GM21576 (cell line): ENCODE data around the gene BMAL1.

Source experiments
- ATAC-seq: cut with Tn5 transposase; IDR thresholded peaks from one replicate; pipeline ENCODE4 v1.9.1; 2021; ENCODE audit warnings: mild to moderate bottlenecking, moderate library complexity; ENCODE audit not compliant: unreplicated experiment

BMAL1 gene

DNA sequence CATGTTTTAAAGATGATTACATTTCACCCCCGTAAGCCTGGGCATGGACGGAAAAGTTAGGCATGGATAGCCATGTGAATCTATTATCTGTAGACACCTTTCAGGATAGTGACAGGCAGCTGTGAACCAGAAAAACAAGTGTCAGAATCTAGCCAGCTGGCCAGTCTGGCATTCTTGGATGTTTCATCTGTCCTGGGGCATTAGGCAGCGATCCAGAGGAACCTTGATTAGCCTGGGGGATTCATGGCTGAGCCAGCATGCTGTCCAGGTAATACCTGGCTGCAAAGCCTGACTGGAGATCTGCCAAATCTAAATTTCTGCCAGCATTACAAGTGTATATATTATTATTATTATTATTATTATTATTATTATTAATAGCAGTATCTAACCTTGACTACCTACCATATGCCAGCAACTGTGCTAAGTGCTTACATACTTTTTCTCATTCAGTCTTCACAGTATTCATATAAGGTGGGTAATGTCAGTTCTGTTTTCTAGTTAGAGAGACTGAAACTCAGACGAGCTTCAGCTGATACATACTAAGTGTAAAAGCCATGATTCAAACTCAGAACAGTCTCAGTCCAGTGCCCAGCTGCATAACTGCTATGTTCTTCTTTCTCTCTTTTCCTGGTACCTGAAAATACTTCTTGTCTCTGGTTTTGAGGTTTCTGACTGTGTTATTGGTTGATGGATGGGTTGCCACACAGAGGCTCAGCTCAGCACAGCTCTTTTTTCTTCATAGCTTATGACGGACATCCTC, 12.8 kb downstream of the BMAL1 start:
- ATAC-seq, result no peak

DNA sequence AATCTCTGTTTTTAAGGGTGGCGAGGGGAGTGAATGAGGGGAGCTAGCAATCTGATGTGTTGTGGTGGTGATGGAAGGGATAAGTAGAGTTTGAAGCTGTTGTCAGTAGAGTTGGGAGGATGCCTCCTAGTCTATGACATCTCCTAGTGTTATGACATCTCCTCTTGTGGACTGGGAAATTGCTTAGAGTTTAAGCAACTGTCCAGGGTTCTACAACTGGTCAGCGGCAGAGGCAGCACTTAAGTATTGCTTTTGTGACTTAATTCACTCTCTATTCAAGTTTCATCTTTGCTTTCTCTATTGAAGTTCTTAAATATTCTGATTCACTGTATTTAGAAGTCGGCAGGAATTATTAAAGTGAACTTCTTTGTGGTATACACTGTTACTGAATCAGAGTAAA, 13.8 kb downstream of the BMAL1 start:
- no peak for ATAC-seq

DNA sequence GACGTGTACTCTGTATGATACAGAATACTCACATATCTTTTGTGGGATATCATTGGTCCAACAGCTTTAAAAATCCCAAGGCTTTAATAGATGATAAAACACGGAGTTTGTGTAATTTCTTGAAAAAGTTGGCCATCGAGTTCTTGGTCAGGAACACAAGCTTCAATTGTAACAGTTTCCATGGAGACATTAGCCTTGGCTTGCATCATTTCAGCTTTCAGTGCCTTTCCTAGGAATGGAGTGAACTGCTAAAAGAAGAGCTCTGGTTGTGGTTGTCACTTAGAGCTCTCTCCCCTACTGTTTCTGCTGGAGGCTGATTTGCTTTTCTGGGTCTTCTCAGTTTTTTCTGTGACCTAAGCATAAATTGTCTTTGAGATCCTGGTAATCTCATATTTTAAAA, 14.2 kb downstream of the BMAL1 start:
- ATAC-seq, result no peak

DNA sequence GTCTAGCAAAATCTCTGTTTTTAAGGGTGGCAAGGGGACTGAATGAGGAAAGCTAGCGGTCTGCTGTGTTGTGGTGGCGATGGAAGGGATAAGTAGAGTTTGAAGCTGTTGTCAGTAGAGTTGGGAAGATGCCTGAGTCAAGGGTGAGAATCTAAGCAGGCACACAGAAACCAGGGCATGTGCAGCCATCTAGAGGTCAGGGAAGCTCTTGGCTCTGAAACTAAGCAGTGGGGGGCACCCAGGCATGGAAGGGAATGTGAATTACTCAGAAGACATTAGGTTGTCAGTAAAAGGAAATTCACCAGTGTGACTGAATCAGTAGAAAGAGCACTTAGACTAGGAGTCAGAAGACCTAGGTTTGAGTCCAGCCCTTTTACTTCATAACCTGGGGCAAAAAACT, 15.4 kb downstream of the BMAL1 start:
- no peak for ATAC-seq

DNA sequence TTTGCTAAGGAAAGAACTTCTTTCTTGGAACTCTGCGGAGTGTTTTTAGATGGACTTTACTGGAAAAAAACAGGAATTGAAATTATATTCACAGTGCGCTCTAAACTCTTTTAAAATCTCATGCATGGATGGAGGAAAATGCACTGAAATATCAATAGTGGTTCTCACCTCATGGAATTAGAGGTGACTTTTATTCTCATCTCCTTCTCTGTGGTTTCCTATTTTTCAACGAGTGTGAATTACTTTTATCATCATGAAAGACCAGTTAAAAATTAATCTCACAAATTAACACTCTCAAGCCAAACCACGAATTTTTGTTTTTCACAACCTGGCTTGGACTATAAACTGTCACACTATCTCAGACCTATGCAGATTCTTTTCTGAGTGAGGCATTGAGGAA, 16.6 kb downstream of the BMAL1 start:
- no peak for ATAC-seq

DNA sequence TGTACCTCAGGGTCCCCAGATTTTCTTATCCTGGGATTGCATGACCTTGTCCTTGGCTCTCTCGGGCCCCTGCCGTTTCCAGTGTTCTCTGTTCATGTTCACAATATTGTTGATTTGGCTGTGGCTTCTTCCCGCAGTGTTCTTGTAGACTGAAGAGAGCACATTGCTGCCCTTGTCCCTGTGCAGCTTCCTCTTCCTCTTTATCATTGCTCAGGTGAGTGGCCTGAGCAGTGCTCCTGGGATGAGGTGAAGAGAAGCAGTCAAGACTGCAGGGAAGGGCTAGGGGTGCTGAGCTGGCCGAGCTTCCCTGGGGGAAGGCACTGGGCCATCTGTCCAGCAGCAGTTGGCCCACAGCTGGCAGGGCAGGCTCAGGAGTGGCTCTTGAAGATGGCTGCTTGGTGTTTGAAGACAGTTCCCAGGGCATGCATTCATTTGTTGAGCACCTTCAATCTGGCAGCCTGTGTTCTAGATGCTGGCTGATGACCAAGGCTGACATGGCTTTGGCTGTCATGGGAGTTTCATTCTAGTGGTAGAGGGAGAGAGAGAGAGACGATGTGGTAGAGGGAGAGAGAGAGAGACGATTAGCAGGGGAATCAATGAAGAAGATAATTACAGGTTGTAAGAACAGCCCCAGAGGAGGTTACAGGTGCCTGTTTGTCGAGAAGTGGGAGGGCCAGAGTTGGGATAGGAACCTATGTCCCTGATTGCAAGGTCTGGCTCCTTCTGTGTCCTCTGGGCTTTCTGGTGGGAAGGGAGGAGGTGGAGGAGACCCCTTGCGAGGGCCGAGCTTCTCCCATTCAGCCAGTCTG, 17.4 kb downstream of the BMAL1 start:
- no peak for ATAC-seq

DNA sequence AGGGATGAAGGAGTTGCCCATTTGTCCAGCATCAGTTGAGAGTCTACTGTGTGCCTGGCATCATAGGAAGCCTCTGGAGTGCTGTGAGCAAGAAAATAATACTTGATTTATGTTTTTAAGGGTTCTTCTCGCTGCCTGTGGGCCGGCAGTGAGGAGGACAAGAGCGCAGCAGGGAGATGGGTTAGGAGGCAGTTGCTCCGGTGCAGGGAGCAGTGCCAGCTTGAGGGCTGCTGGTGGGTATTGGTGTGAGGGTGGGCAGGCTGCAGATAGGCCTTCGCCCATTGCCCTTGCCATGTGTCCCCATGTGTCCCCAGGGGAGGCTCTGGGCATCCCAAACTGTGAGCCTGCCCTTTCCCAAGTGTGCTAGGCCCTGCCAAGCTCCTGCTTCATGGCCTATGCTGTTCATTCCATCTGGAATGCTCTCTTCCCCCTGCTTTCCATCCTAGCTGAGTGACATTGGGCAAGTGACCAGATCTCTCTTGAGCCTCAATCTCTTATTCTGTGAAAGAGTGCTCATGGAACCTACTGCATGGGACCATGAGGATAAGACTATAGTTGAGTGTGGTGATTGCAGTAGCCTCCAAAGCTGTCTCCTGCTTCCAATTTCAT, 19.8 kb downstream of the BMAL1 start:
- no peak for ATAC-seq

DNA sequence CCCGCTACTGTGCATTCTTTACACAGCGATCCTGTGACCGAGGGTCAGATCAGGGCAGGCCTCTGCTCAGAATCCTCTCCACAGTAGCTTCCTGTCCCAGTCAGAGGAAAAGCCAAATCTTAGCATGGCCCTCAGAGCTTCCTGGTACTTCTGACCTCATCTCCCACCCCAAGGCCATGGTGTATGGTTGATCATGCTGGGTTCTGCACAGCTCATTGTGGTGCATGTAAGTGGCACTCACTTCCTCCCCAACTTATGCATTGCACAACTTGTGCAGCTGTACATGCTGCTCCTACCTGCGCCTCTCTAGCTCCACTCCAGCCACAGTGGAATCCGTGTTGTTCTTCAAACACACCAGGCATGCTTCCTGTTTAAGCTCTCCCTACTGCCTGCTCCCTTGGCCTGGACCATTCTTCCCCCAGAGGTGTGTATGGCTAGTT, 20.3 kb downstream of the BMAL1 start:
- no peak for ATAC-seq

DNA sequence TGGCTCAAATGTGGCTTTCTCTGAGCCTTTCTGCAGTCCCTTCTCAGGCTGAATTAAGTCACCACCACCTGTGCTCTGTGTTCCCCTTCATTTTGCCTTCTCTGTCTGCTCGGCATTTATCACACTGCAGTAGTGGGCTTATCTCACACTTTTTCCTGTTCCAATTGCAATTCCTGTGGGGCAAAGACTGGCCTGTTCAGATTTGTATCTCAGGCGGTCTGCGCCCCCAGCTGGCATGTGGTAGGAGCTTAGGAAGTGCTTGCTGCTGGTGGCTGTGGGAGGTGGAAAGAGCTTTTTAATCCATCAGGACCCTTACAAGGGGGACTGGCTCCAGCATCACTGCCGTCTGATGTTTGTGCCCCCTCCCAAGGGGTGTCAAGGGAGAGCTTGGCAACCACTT, 21.2 kb downstream of the BMAL1 start:
- no peak for ATAC-seq

DNA sequence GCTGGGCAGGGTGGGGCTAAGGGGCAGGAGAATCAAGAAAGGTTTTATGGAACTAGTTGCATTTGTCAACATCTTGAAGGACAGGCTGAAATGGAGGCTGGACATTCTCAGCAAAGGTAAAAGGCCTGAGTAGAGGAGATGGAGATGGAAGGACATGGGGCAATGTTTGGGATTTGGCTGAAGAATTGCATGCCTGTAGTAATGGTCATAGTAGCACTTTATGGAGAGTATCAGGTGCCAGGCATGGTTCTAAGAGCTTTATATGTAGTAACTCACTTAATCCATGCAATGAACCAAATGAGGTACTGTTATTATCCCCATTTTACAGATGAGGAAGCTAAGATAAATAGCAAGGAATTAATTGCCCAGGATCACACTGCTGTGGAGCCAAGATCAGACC, 23.9 kb downstream of the BMAL1 start:
- no peak for ATAC-seq

DNA sequence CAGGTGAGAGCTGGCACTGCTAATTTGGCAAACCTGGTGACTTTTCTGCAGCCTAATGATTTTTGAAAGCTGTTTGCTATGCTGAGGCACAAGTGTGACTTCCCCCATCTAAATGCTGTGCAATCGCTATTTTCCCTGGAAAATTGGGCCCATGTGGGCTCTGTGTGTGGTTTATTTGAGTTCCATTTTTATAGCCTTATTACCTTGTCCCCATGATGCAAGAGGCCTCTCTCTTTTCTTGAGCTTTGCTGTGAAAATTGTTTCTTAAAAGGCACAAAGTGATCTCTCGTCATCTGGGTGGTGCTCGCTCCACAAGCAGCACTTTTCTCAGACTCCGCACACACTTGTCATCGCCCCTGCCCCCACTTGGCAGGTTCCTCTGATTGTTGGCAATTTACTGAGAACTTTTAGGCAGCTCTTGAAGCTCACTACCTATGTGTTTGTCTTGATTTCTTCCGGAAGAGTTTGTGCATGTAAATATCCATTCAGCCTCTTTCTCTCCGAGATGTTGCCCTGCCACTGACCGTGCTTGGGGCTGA, 24.9 kb downstream of the BMAL1 start:
- ATAC-seq, result no peak

DNA sequence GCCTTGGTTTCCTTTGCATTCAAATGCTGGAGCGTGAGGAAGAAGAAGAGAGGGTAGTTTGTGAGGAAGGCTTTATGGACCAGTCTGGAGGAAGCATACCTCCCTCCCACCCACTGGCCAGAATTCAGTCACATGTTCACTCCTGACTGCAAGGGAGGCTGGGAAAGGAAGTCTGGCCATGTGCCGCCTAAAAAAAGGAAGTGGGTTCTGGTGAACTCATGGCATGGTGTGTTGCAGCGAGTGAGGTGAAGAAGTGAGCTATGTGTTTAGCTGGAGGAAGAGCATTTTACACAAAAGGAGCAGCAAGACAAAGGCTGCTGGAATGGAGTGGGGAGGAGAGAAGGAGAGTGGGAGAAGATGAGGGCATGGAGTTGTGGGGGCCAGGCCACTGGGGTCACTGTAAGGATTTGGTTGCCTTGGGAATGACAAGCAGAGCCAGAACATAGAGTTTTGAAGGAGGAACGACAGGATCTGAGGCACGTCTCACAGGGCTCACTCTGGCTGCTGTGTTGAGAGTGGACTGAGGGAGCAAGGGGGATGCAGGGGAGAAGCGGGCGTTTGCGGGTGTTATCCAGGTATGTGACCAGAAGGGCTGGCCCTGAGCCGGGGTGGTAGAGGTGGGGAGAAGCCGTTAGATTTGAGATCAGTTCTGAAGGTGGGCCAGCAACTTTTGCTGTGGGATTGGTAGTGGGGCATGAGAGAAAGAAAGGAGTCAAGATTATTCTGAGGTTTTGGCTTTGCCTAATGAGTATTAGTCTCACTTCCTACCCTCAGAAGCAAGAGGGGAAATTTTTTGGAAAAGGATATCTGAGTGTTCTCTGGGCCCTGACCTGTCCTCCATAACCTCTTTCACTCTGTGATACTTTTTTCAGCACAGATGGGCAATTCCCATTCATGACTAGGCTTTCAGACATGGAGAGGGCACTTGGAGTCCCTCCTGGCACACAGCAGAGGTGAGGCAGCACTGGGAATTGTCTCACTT, 26.4 kb downstream of the BMAL1 start:
- peak; percentile 60 for ATAC-seq

DNA sequence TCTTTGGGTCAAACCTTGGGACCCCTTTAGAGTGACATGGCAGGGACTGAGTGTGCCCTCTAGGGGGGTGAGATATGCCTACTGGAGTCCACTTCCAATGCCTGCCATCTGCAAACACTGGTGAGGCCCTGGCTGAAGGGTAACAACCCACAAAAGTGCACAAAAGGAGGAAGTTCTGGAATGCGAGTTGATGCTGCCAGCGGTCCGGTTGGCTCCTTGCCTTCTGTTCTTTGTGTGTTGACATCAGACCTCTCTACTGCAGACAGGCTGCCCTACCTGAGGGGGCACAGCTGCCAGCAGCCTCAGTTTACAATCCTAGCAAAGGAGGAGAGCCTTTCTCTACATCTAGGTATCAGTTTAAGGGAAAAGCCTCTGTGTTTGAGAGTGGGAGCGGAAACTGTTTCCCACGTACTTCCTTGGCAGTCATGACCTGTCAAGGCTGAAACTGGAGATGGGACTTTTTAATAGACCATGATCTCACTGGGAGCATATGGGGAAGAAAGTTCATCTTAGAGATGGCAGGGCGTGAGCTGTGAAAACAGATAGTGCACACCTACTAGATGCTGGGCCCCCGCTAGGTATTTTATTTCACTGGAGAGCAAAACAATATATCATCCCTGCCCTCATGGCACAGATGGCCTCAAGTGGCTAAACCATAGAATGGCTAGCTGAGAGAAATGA, 27.2 kb downstream of the BMAL1 start:
- no peak for ATAC-seq

DNA sequence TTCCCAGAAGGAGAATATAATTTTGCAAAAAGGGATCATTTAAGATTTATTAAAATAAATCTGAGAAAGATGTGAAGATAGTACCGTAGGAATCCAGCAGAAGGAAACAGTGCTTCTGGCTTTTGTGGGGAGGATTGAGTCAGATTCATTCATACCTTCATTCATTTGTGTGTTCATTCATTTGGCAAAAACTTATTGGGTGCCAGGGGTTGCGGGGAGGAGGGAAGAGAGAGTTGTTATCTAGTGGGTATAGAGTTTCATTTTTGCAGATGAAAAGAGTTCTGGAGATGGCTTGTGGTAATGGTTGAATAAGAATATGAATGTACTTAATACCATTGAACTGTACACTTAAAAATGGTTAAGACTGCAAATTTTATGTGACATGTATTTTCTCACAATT, 31.1 kb downstream of the BMAL1 start:
- no peak for ATAC-seq

DNA sequence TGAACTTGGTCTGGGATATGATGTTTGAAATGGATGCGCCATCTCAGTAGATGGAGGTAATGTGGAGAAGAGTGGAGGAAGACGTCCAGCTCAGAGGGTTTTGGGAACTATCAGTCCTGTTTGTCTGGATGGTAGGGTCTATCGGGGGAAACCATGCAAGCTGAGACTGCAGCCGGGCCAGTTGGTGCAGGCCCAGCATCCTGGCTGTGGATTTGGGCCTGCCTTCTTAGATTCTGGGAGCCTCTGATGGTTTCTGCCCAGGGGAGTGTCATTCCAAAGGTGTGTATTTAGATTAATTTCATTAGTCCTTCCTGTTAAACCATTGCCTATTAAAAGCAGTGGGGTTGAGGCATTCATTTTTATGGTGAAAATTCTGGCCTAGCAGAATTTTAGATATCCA, 31.6 kb downstream of the BMAL1 start:
- no peak for ATAC-seq

DNA sequence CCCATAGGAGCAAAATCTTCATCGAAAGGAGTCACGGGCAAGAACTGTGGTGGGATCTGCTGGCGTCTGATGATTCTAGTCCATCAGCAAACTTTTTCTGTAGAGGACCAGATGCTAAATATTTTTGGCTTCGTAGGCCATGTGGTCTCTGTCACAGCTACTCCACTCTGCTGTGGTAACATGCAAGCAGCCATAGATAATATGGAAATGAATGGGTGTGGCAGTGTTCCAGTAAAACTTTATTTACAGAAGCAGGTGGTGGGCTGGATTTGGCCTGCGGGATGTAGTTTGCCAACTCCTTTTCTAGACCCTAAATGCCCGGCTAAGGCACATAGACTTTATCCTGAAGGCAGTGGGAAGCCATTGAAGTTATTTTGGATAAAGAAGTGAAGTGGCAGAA, 32.9 kb downstream of the BMAL1 start:
- no peak for ATAC-seq

DNA sequence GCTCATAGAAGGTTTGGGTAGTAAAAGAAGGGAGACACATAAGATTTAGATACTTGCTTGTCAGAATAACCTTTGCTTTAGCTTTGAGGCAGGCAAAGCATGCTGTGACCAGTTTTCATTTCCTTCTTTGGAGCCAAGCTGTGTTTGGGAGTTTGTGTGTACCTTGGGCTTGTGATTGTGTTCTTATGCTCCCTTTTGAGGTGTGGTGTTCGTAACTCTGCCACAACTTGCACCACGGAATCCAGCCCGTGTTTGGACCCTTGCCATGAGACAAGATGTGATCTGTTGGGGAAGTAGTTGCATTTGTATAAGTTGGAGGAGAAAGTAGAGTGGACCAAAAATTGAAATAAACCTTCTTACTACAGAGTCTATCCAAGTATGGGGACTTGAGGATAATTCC, 34.0 kb downstream of the BMAL1 start:
- no peak for ATAC-seq

DNA sequence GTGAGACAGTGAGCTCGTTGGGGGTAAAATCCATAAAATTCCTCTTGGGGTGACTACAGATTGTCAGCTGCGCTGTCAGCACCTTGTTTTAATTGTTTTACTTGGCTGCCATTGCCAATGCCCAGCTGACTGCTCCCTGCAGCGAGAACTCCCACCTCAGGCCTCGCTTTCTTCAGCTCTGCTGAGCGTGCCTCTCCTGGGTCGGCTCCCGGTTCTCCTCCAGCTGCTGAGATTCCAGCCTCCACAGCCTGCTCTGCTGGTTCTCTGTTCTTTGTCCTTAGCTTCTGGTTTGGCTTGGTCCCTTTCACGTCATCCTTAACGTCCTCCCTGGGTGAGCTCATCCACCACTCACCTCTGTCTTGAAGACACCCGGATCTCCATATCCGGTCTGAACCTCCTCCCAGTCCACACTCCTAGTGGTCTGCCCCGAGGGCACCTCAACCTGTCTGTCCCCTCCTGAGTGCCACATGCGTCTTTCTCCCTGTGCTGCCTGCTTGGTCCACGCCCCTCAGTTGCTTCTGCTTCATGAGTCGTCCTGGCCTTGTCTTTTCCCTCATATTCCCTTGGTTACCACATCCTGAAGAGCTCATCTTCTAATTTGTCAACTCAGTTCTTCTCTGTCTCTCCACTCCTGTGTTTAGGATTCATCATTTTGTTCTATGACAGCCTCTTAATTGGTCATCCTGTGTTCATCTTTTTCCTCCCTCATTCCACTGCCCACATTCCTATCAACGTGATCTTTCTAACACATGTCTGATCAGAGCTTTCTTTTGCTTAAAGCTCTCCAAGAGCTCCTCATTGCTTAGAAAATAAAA, 35.6 kb downstream of the BMAL1 start:
- no peak for ATAC-seq
